ENCODE data around the gene SHROOM3.

SHROOM3 gene

DNA sequence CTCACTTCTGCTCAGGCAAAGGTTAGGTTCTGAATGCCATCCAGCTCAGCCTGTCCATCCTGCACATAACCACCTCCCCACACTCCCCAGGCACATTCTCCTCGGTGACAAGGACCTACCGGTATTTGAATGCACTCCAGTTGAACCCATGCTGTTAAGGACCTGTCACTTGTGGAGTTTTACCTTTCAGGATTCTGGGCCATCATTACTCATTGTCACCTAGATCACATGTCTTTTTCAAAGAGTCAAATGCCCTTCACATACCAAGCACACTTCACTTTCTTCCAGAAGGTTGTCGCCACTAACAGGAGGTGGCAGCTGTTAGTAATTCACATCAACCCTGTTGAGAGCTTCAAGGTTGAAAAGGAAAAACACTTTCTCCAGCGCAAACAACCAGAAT is 244.7 kb downstream of the SHROOM3 start:
- TF ChIP-seq CTCF (IDR thresholded peaks at IDR 0.05; ENCODE audit: insufficient read depth, low read depth, low read length, missing control alignments) = no peak
- DNase-seq (ENCODE audit: low read depth) = no peak
- H3K4me3 ChIP-seq (ENCODE audit: low read depth, low read length) = no peak overlapping the region

GRCh38 chr4:76680952-76681351 is 245.9 kb downstream of the SHROOM3 start:
- H3K4me3 ChIP-seq (ENCODE audit: low read depth, low read length) = no peak overlapping the region
- DNase-seq (ENCODE audit: low read depth) = peak; percentile 20
- TF ChIP-seq CTCF (IDR thresholded peaks at IDR 0.05; ENCODE audit: insufficient read depth, low read depth, low read length, missing control alignments) = peak; percentile 16

DNA sequence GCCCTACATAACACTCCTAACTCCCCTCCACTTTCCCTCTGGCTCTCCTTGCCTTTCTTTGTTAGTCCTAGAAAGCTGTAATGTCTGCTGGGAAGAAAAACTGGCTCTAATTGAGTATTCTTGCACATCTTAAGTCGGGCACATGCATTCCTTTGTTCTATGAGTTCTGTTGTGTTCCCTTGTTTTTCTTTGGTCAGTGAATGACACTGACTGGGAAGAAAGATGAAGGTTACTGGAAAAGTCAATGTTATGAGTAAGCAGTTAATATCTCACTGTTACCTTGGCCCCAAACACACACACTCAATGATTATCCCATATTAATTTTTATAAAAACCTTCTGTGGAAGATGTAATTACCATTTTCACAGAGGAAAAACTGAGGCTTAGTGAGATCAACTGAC is 247.0 kb downstream of the SHROOM3 start:
- TF ChIP-seq CTCF (IDR thresholded peaks at IDR 0.05; ENCODE audit: insufficient read depth, low read depth, low read length, missing control alignments) = no peak
- H3K4me3 ChIP-seq (ENCODE audit: low read depth, low read length) = no peak overlapping the region

DNA sequence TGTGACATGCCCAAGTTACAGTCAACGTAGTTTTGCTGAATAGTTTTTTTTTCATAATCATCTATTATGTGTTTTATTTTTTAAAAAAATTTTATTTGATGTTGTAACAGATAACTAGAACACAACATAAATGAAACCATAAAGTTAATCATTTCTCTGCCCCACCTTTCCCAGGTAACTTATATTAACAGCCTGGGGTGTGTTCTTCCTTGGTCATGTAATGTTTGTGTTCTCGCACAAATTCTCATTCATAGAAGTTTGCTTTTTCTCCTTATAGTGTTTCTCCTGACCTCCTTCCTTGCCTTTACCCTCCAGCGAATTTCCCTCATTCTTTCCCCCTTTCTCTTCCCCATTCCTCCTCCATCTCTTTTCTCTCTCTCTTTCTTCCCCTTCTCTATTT is 248.1 kb downstream of the SHROOM3 start:
- no peak for DNase-seq (ENCODE audit: low read depth)
- no peak for TF ChIP-seq CTCF (IDR thresholded peaks at IDR 0.05; ENCODE audit: insufficient read depth, low read depth, low read length, missing control alignments)
- no peak overlapping the region for H3K4me3 ChIP-seq (ENCODE audit: low read depth, low read length)

More for the DNA sequence above, 247.0 kb downstream of the SHROOM3 start:
- no peak for DNase-seq (ENCODE audit: low read depth)

DNA sequence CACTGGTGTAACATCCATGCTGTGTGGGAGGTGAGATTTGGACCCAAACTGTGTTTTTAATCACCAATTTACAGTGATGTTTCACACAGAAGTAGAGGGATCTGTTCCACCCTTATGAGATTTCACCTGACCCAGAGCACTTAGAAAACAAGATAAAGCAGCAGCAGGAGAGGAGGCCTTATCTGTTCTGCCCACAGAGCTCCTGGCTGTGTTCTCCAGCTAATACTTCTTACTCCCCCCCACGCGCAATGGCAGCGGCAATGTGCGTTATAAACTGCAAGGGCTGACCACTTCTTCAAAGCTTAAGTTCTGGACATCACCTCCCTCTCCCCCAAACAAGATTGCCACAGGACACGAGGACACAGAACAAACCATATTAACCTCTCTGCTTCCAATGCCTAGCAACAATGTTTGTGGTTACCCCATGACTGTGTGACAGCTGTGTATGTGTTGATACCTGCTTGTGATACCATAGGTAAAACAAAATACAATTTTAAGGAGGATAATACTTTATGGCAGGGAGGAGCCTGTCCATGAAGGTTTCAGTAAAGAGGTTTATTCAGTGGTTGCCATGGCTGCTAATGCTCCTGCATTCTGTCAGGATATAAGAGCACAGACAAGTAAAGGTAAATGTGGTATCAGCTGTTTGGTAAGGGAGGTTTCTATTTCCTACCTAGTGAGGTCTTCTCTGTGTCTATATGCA is 252.9 kb downstream of the SHROOM3 start:
- no peak overlapping the region for H3K4me3 ChIP-seq (ENCODE audit: low read depth, low read length)
- TF ChIP-seq CTCF (IDR thresholded peaks at IDR 0.05; ENCODE audit: insufficient read depth, low read depth, low read length, missing control alignments) = no peak
- DNase-seq (ENCODE audit: low read depth) = no peak

DNA sequence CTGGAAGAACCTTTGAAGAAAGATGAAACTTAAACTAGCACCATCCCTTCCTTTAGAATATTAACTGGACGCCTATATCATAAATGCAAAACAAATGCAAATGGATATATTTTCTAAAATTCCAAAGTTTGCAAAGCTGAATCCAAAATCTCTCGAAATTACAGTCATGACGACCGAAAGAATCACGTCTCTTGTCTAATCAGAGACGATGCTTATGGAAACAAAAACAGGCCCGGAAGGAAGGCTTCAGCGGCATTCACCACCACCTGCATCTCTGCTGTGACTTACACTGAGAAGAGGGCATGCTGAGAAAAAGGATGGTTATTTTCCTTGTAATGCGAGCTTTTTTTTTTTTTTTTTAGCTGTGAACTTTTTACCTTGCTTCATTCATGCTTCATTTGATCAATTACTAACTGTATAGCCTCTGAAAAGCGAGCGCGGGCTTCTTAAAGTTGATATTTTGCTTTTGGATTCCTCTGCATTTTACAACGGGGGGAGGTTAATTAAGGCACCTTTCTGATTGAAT is 253.7 kb downstream of the SHROOM3 start:
- DNase-seq (ENCODE audit: low read depth) = peak; percentile 42
- H3K4me3 ChIP-seq (ENCODE audit: low read depth, low read length) = peak overlapping the region; percentile 60
- no peak for TF ChIP-seq CTCF (IDR thresholded peaks at IDR 0.05; ENCODE audit: insufficient read depth, low read depth, low read length, missing control alignments)
